ENCODE measurements around the gene TBCEL.

TBCEL gene

DNA sequence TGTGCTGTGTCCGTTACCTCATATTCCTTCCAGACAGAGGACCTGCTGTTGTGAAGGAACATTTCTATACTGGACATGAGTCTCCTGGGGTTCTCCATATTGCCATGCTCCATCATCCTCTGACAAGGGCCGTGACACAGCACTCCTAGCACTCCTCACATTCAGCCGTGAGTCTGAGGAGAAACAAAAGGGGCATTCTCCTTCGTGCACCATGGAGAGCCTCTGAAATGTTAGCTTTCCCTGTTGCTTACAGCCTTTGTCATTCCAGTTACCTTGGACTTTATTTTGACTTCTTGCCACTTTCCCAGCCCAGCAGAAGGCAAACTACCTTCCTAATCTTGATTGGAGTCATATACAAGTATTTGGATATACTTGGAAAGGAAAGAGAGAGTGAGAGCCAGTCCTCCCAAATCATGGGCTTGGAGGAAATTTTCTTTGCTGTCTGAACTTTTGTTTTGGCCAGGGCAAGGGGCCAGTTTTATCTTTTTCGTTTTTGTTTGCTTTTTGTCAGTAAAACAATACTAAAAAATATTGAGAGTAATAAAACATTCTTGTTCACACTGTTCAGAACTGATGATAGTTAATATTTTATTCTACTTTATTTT lies 48.0 kb downstream of the TBCEL start:
- Histone ChIP-seq H3K9ac (ENCODE audit: low read length) (no peak overlapping the region), H3K27ac (ENCODE audit: low read length) (no peak overlapping the region), H3K4me2 (ENCODE audit: low read length) (no peak overlapping the region), H3K4me3 (ENCODE audit: low read length) (no peak overlapping the region), H3K4me1 (ENCODE audit: low read length) (peaks cover 11% of the 10 kb centered on the region), H4K20me1 (ENCODE audit: insufficient read depth, low read length) (no peaks in the 10 kb centered on the region; the same call in 1 of the 2 replicates), H3K36me3 (replicated peaks; ENCODE audit: low read depth, low read length) (peaks cover 24% of the 10 kb centered on the region), H3K27me3 (ENCODE audit: low read depth, low read length) (no peaks in the 10 kb centered on the region), H3K79me2 (ENCODE audit: low read length) (no peaks in the 10 kb centered on the region), H2AFZ (ENCODE audit: low read depth, low read length) (no peak overlapping the region), H3K9me3 (ENCODE audit: insufficient read depth, low read length) (no peaks in the 10 kb centered on the region)
- no peak for TF ChIP-seq EZH2phosphoT487 (IDR thresholded peaks at IDR 0.05; ENCODE audit: low read depth)

- no peaks in the 10 kb centered on the region for H3K9me3 ChIP-seq (ENCODE audit: insufficient read depth, low read length)
- no peak overlapping the region for H3K9ac ChIP-seq (ENCODE audit: low read length)
- no peaks in the 10 kb centered on the region for H3K27me3 ChIP-seq (ENCODE audit: low read depth, low read length)
- no peaks in the 10 kb centered on the region for H3K79me2 ChIP-seq (ENCODE audit: low read length)
- TF ChIP-seq EZH2phosphoT487 (IDR thresholded peaks at IDR 0.05; ENCODE audit: low read depth) = no peak
- no peak for TF ChIP-seq CTCF (IDR thresholded peaks at IDR 0.05; ENCODE audit: low read depth, low read length)
- H3K4me3 ChIP-seq (ENCODE audit: low read length) = no peak overlapping the region
- H3K4me1 ChIP-seq (ENCODE audit: low read length) = peaks cover 2% of the 10 kb centered on the region; the same call in 1 of the 2 replicates
- no peaks in the 10 kb centered on the region for H4K20me1 ChIP-seq (ENCODE audit: insufficient read depth, low read length)
- no peak overlapping the region for H2AFZ ChIP-seq (ENCODE audit: low read depth, low read length)
- H3K4me2 ChIP-seq (ENCODE audit: low read length) = no peak overlapping the region
- H3K27ac ChIP-seq (ENCODE audit: low read length) = no peak overlapping the region
- H3K36me3 ChIP-seq (replicated peaks; ENCODE audit: low read depth, low read length) = peaks cover 4% of the 10 kb centered on the region
Measured at GRCh38 chr11:121081321-121081720, 57.4 kb downstream of the TBCEL start.

DNA sequence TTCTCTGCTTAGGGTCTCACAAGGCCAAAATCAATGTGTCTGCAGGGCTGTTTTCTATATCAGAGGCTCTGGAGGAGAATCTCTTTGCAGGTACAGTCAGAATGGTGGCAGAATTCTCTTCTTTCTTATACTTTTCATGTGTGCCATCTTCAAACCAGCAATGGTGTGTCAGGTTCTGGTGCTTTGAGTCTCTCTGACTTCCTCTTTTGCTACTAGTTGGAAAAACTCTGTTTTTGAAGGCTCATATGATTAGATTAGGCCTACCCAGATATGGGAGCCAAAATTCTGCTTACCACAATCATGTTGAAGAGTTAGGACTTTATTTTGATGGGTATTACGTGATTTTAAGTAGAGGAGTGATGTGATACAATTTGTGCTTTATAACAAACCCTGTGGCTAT lies 58.3 kb downstream of the TBCEL start:
- no peaks in the 10 kb centered on the region for H3K9me3 ChIP-seq (ENCODE audit: insufficient read depth, low read length)
- peaks cover 7% of the 10 kb centered on the region for H3K36me3 ChIP-seq (replicated peaks; ENCODE audit: low read depth, low read length)
- no peak overlapping the region for H2AFZ ChIP-seq (ENCODE audit: low read depth, low read length)
- H3K27me3 ChIP-seq (ENCODE audit: low read depth, low read length) = no peaks in the 10 kb centered on the region
- no peak overlapping the region for H3K4me2 ChIP-seq (ENCODE audit: low read length)
- H4K20me1 ChIP-seq (ENCODE audit: insufficient read depth, low read length) = no peaks in the 10 kb centered on the region
- H3K4me3 ChIP-seq (ENCODE audit: low read length) = no peak overlapping the region
- H3K4me1 ChIP-seq (ENCODE audit: low read length) = peaks cover 2% of the 10 kb centered on the region; the same call in 1 of the 2 replicates
- no peak overlapping the region for H3K27ac ChIP-seq (ENCODE audit: low read length)
- no peak overlapping the region for H3K9ac ChIP-seq (ENCODE audit: low read length)
- no peaks in the 10 kb centered on the region for H3K79me2 ChIP-seq (ENCODE audit: low read length)
- TF ChIP-seq CTCF (IDR thresholded peaks at IDR 0.05; ENCODE audit: low read depth, low read length) (no peak), EZH2phosphoT487 (IDR thresholded peaks at IDR 0.05; ENCODE audit: low read depth) (no peak)

GRCh38 chr11:121082670-121083069 lies 58.8 kb downstream of the TBCEL start:
- no peak overlapping the region for H3K27ac ChIP-seq (ENCODE audit: low read length)
- H3K4me3 ChIP-seq (ENCODE audit: low read length) = no peak overlapping the region
- H4K20me1 ChIP-seq (ENCODE audit: insufficient read depth, low read length) = no peaks in the 10 kb centered on the region
- no peaks in the 10 kb centered on the region for H3K79me2 ChIP-seq (ENCODE audit: low read length)
- H3K36me3 ChIP-seq (replicated peaks; ENCODE audit: low read depth, low read length) = peaks cover 10% of the 10 kb centered on the region
- no peaks in the 10 kb centered on the region for H3K27me3 ChIP-seq (ENCODE audit: low read depth, low read length)
- no peak overlapping the region for H2AFZ ChIP-seq (ENCODE audit: low read depth, low read length)
- peaks cover 2% of the 10 kb centered on the region; the same call in 1 of the 2 replicates for H3K4me1 ChIP-seq (ENCODE audit: low read length)
- no peaks in the 10 kb centered on the region for H3K9me3 ChIP-seq (ENCODE audit: insufficient read depth, low read length)
- TF ChIP-seq EZH2phosphoT487 (IDR thresholded peaks at IDR 0.05; ENCODE audit: low read depth) (no peak), CTCF (IDR thresholded peaks at IDR 0.05; ENCODE audit: low read depth, low read length) (no peak)
- no peak overlapping the region for H3K4me2 ChIP-seq (ENCODE audit: low read length)
- H3K9ac ChIP-seq (ENCODE audit: low read length) = no peak overlapping the region

All from OCI-LY3 (cell line).